ENCODE measurements around the gene LINGO4. TPM values are rescaled to one million over a fixed set of nuclear protein-coding genes. Genes with fewer than 3 reads are reported as not detected.

The LINGO4 gene, protein sequence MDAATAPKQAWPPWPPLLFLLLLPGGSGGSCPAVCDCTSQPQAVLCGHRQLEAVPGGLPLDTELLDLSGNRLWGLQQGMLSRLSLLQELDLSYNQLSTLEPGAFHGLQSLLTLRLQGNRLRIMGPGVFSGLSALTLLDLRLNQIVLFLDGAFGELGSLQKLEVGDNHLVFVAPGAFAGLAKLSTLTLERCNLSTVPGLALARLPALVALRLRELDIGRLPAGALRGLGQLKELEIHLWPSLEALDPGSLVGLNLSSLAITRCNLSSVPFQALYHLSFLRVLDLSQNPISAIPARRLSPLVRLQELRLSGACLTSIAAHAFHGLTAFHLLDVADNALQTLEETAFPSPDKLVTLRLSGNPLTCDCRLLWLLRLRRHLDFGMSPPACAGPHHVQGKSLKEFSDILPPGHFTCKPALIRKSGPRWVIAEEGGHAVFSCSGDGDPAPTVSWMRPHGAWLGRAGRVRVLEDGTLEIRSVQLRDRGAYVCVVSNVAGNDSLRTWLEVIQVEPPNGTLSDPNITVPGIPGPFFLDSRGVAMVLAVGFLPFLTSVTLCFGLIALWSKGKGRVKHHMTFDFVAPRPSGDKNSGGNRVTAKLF
- total RNA-seq (0.22 TPM), polyA plus RNA-seq (under 1 TPM in 2 of 4 donors, not detected in 2; 0.15 to 0.33 TPM)

- no peaks in the 10 kb centered on the region for H3K27me3 ChIP-seq (ENCODE audit: control insufficient read depth, insufficient read depth, low read length)
- DNase-seq, result no peak
- H3K36me3 ChIP-seq (ENCODE audit: control insufficient read depth, insufficient read depth, low read length), result no peaks in the 10 kb centered on the region
- peaks cover 4% of the 10 kb centered on the region for H3K27me3 Mint-ChIP-seq
- peaks cover 0 to 24% (median 5%) of the 10 kb centered on the region in 4 donors for H3K4me1 Mint-ChIP-seq
- H3K27ac ChIP-seq (ENCODE audit: insufficient read depth, low read length, poor library complexity, severe bottlenecking), result no peak within 1 kb of the TSS
- no peaks in the 10 kb centered on the region for H3K36me3 Mint-ChIP-seq
- H3K9me3 ChIP-seq (ENCODE audit: control insufficient read depth in 2 of 2, low read length in 2 of 2), result no peaks in the 10 kb centered on the region
- no peaks in the 10 kb centered on the region for H3K4me1 ChIP-seq (ENCODE audit: control insufficient read depth, insufficient read depth, low read length, poor library complexity, severe bottlenecking)
- ATAC-seq (ENCODE audit: low read depth in 2 of 2), result no peak
- no peak within 1 kb of the TSS for H3K27ac Mint-ChIP-seq
- H3K4me3 Mint-ChIP-seq, result no peak within 1 kb of the TSS
- no peaks in the 10 kb centered on the region for H3K9me3 Mint-ChIP-seq
- no peak within 1 kb of the TSS for H3K4me3 ChIP-seq (ENCODE audit: low read depth, low read length)
Observed at GRCh38 chr1:151805066-151805820, at the start of gene LINGO4. Gene LINGO4 (minus strand): TSS chr1:151805419. CDS start chr1:151802704, 2,715 bp downstream.

- Histone ChIP-seq H3K36me3 (ENCODE audit: control insufficient read depth, insufficient read depth, low read length) (no peaks in the 10 kb centered on the region), H3K27me3 (ENCODE audit: control insufficient read depth, insufficient read depth, low read length) (no peaks in the 10 kb centered on the region), H3K4me3 (ENCODE audit: low read depth, low read length) (no peak overlapping the region), H3K9me3 (ENCODE audit: control insufficient read depth in 2 of 2, low read length in 2 of 2) (no peaks in the 10 kb centered on the region), H3K4me1 (ENCODE audit: control insufficient read depth, insufficient read depth, low read length, poor library complexity, severe bottlenecking) (no peaks in the 10 kb centered on the region), H3K27ac (ENCODE audit: insufficient read depth, low read length, poor library complexity, severe bottlenecking) (no peak overlapping the region)
- no peak overlapping the region for H3K4me3 Mint-ChIP-seq
- no peak for DNase-seq
- H3K36me3 Mint-ChIP-seq, result peaks cover 3% of the 10 kb centered on the region
- no peaks in the 10 kb centered on the region for H3K27me3 Mint-ChIP-seq
- no peak for ATAC-seq (ENCODE audit: low read depth in 2 of 2)
- H3K27ac Mint-ChIP-seq, result no peak overlapping the region
- H3K4me1 Mint-ChIP-seq, result peaks cover 0 to 4% (median 2%) of the 10 kb centered on the region in 4 donors
- no peaks in the 10 kb centered on the region for H3K9me3 Mint-ChIP-seq
Observed at GRCh38 chr1:151854658-151855057, 49.4 kb upstream of the LINGO4 start.

DNA sequence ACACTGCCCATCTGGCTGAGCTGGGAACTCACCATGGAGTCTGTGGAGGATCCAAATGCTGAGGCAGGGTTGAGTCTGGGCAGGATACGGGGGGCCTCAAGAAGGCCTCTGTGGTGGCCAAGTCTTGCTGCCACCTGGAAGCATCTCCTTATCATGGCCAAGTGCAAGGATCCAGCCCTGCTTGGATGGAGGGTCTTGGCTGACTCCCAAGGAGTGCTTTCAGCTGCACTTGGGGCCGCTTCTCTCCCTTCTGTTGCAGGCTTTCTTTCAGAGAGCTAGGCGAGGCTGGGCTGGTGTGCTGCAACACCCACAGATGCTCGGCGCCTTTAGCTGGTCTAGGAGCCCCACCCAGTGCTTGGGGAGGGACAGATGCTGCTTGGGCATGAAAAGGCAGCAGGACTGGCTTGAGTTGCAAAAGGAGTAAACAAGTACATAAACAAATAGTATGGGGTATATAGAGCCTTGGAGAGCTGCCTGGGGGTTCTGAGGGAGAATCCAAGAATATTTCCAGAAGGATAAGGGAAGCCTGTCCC, 48.3 kb upstream of the LINGO4 start, which contains the start of gene THEM5:
THEM5 (minus strand) TSS at position 302 of the 533 bp plus-strand sequence; CDS start at position 155, 147 bp downstream.
- peaks cover 4% of the 10 kb centered on the region for H3K4me1 ChIP-seq (ENCODE audit: control insufficient read depth, insufficient read depth, low read length, poor library complexity, severe bottlenecking)
- no peak within 1 kb of the TSS for H3K4me3 ChIP-seq (ENCODE audit: low read depth, low read length)
- H3K27me3 Mint-ChIP-seq, result no peaks in the 10 kb centered on the region
- H3K27ac ChIP-seq (ENCODE audit: insufficient read depth, low read length, poor library complexity, severe bottlenecking), result no peak within 1 kb of the TSS
- H3K27ac Mint-ChIP-seq, result peak within 1 kb of the TSS in 1 of 3 donors; percentile 62
- H3K4me3 Mint-ChIP-seq, result no peak within 1 kb of the TSS
- peak in 1 of 3 donors; percentile 18 for DNase-seq
- H3K36me3 ChIP-seq (ENCODE audit: control insufficient read depth, insufficient read depth, low read length), result no peaks in the 10 kb centered on the region
- H3K36me3 Mint-ChIP-seq, result peaks cover 3% of the 10 kb centered on the region
- no peaks in the 10 kb centered on the region for H3K9me3 Mint-ChIP-seq
- ATAC-seq (ENCODE audit: low read depth in 2 of 2), result no peak
- H3K27me3 ChIP-seq (ENCODE audit: control insufficient read depth, insufficient read depth, low read length), result no peaks in the 10 kb centered on the region
- H3K4me1 Mint-ChIP-seq, result peaks cover 0 to 13% (median 8%) of the 10 kb centered on the region in 4 donors
- H3K9me3 ChIP-seq (ENCODE audit: control insufficient read depth in 2 of 2, low read length in 2 of 2), result no peaks in the 10 kb centered on the region

DNA sequence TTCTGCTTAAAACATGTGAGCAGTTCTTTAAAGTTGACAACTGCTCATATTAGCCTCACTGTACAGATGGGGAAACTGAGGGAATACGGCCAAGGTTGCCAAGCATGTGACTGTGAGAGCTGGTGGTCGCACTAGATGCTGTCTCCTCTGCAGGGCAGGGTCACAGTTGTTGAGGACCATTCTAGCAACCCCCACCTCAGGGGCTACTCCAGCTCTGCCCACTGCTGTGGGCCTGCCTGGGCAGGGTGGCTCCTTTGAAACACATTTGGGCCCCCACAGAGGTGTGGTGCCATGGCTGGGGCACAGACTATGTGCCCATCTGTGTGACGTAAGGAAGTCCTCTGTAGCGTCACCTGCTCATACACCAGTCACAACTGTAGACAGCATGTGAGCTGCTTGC, 47.5 kb upstream of the LINGO4 start:
- H3K27me3 Mint-ChIP-seq, result no peaks in the 10 kb centered on the region
- H3K27ac Mint-ChIP-seq, result peak overlapping the region in 1 of 3 donors; percentile 62
- Histone ChIP-seq H3K9me3 (ENCODE audit: control insufficient read depth in 2 of 2, low read length in 2 of 2) (no peaks in the 10 kb centered on the region), H3K4me1 (ENCODE audit: control insufficient read depth, insufficient read depth, low read length, poor library complexity, severe bottlenecking) (peaks cover 11% of the 10 kb centered on the region), H3K4me3 (ENCODE audit: low read depth, low read length) (no peak overlapping the region), H3K27ac (ENCODE audit: insufficient read depth, low read length, poor library complexity, severe bottlenecking) (no peak overlapping the region), H3K36me3 (ENCODE audit: control insufficient read depth, insufficient read depth, low read length) (no peaks in the 10 kb centered on the region), H3K27me3 (ENCODE audit: control insufficient read depth, insufficient read depth, low read length) (no peaks in the 10 kb centered on the region)
- DNase-seq (no peak), ATAC-seq (ENCODE audit: low read depth in 2 of 2) (no peak)
- no peak overlapping the region for H3K4me3 Mint-ChIP-seq
- peaks cover 3% of the 10 kb centered on the region for H3K36me3 Mint-ChIP-seq
- peaks cover 0 to 16% (median 9%) of the 10 kb centered on the region in 4 donors for H3K4me1 Mint-ChIP-seq
- no peaks in the 10 kb centered on the region for H3K9me3 Mint-ChIP-seq

GRCh38 chr1:151851886-151852285, 46.7 kb upstream of the LINGO4 start:
- H3K9me3 ChIP-seq (ENCODE audit: control insufficient read depth in 2 of 2, low read length in 2 of 2), result no peaks in the 10 kb centered on the region
- H3K27ac Mint-ChIP-seq, result peak overlapping the region in 1 of 3 donors; percentile 39
- no peaks in the 10 kb centered on the region for H3K9me3 Mint-ChIP-seq
- H3K4me1 ChIP-seq (ENCODE audit: control insufficient read depth, insufficient read depth, low read length, poor library complexity, severe bottlenecking), result peaks cover 13% of the 10 kb centered on the region
- DNase-seq (no peak), ATAC-seq (ENCODE audit: low read depth in 2 of 2) (no peak)
- no peaks in the 10 kb centered on the region for H3K27me3 Mint-ChIP-seq
- H3K4me3 Mint-ChIP-seq, result no peak overlapping the region
- peaks cover 0 to 19% (median 11%) of the 10 kb centered on the region in 4 donors for H3K4me1 Mint-ChIP-seq
- H3K36me3 Mint-ChIP-seq, result peaks cover 3% of the 10 kb centered on the region
- no peaks in the 10 kb centered on the region for H3K27me3 ChIP-seq (ENCODE audit: control insufficient read depth, insufficient read depth, low read length)
- H3K36me3 ChIP-seq (ENCODE audit: control insufficient read depth, insufficient read depth, low read length), result no peaks in the 10 kb centered on the region
- no peak overlapping the region for H3K4me3 ChIP-seq (ENCODE audit: low read depth, low read length)
- no peak overlapping the region for H3K27ac ChIP-seq (ENCODE audit: insufficient read depth, low read length, poor library complexity, severe bottlenecking)

- H3K36me3 ChIP-seq (ENCODE audit: control insufficient read depth, insufficient read depth, low read length), result no peaks in the 10 kb centered on the region
- H3K27ac ChIP-seq (ENCODE audit: insufficient read depth, low read length, poor library complexity, severe bottlenecking), result no peak overlapping the region
- Mint-ChIP-seq H3K27me3 (no peaks in the 10 kb centered on the region), H3K4me3 (peak overlapping the region in 1 of 4 donors; percentile 36), H3K4me1 (peaks cover 0 to 32% (median 21%) of the 10 kb centered on the region in 4 donors), H3K9me3 (no peaks in the 10 kb centered on the region), H3K27ac (peak overlapping the region in 1 of 3 donors; percentile 80), H3K36me3 (peaks cover 3% of the 10 kb centered on the region)
- no peaks in the 10 kb centered on the region for H3K27me3 ChIP-seq (ENCODE audit: control insufficient read depth, insufficient read depth, low read length)
- H3K9me3 ChIP-seq (ENCODE audit: control insufficient read depth in 2 of 2, low read length in 2 of 2), result no peaks in the 10 kb centered on the region
- peaks cover 13% of the 10 kb centered on the region for H3K4me1 ChIP-seq (ENCODE audit: control insufficient read depth, insufficient read depth, low read length, poor library complexity, severe bottlenecking)
- DNase-seq (no peak), ATAC-seq (ENCODE audit: low read depth in 2 of 2) (no peak)
- H3K4me3 ChIP-seq (ENCODE audit: low read depth, low read length), result no peak overlapping the region
Observed at GRCh38 chr1:151849871-151850270, 44.7 kb upstream of the LINGO4 start.

DNA sequence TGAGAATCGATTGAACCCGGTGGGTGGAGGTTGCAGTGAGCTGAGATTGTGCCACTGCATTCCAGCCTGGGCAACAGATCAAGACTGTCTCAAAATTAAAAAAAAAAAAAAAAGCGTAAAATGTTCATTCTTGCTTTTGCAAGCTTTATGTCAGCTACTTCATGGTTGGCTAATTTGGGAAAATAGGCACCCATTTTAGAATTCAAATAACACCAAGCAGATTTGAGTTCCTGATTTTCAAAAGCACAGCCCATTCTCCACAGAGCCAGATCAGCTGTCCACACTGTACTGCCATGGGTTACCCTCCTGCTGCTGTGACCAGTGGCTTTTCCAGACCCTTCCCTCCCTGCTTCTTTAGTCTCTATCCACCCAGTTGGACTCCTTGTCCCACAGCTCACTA, 43.9 kb upstream of the LINGO4 start:
- Histone ChIP-seq H3K4me1 (ENCODE audit: control insufficient read depth, insufficient read depth, low read length, poor library complexity, severe bottlenecking) (peaks cover 13% of the 10 kb centered on the region), H3K27ac (ENCODE audit: insufficient read depth, low read length, poor library complexity, severe bottlenecking) (peak overlapping the region; percentile 39), H3K9me3 (ENCODE audit: control insufficient read depth in 2 of 2, low read length in 2 of 2) (no peaks in the 10 kb centered on the region), H3K27me3 (ENCODE audit: control insufficient read depth, insufficient read depth, low read length) (no peaks in the 10 kb centered on the region), H3K36me3 (ENCODE audit: control insufficient read depth, insufficient read depth, low read length) (no peaks in the 10 kb centered on the region), H3K4me3 (ENCODE audit: low read depth, low read length) (no peak overlapping the region)
- Mint-ChIP-seq H3K27me3 (no peaks in the 10 kb centered on the region), H3K4me3 (peak overlapping the region in 1 of 4 donors; percentile 17), H3K36me3 (peaks cover 3% of the 10 kb centered on the region), H3K9me3 (no peaks in the 10 kb centered on the region), H3K4me1 (peaks cover 0 to 35% (median 24%) of the 10 kb centered on the region in 4 donors), H3K27ac (peak overlapping the region; percentile 80 to 91 (median 86))
- DNase-seq, result no peak
- ATAC-seq (ENCODE audit: low read depth in 2 of 2), result no peak
